ENCODE results near the gene INS. TPM values are rescaled to one million over a fixed set of nuclear protein-coding genes. Genes with fewer than 3 reads are reported as not detected.

Gene INS
- not detected in 2 replicates for total RNA-seq (ENCODE audit: low replicate concordance)

DNA sequence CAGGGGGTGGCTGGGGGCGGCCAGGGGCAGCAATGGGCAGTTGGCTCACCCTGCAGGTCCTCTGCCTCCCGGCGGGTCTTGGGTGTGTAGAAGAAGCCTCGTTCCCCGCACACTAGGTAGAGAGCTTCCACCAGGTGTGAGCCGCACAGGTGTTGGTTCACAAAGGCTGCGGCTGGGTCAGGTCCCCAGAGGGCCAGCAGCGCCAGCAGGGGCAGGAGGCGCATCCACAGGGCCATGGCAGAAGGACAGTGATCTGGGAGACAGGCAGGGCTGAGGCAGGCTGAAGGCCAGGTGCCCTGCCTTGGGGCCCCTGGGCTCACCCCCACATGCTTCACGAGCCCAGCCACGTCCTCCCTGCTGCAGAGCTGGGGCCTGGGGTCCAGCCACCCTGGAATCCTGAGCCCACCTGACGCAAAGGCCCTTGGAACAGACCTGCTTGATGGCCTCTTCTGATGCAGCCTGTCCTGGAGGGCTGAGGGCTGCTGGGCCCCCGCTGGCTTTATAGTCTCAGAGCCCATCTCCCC, at the start of gene INS:
Gene INS, minus strand, starts transcription at position 474 of the 524 bp plus-strand sequence. Its CDS starts 238 bp downstream, at position 236.
- TF ChIP-seq, protein P1, sequence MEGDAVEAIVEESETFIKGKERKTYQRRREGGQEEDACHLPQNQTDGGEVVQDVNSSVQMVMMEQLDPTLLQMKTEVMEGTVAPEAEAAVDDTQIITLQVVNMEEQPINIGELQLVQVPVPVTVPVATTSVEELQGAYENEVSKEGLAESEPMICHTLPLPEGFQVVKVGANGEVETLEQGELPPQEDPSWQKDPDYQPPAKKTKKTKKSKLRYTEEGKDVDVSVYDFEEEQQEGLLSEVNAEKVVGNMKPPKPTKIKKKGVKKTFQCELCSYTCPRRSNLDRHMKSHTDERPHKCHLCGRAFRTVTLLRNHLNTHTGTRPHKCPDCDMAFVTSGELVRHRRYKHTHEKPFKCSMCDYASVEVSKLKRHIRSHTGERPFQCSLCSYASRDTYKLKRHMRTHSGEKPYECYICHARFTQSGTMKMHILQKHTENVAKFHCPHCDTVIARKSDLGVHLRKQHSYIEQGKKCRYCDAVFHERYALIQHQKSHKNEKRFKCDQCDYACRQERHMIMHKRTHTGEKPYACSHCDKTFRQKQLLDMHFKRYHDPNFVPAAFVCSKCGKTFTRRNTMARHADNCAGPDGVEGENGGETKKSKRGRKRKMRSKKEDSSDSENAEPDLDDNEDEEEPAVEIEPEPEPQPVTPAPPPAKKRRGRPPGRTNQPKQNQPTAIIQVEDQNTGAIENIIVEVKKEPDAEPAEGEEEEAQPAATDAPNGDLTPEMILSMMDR (IDR thresholded peaks at IDR 0.05; ENCODE audit: insufficient read depth, low read length) = no peak
- no peak for DNase-seq (ENCODE audit: low read depth)
- no peak within 1 kb of the TSS for H3K4me3 ChIP-seq (ENCODE audit: low read depth, low read length)

DNA sequence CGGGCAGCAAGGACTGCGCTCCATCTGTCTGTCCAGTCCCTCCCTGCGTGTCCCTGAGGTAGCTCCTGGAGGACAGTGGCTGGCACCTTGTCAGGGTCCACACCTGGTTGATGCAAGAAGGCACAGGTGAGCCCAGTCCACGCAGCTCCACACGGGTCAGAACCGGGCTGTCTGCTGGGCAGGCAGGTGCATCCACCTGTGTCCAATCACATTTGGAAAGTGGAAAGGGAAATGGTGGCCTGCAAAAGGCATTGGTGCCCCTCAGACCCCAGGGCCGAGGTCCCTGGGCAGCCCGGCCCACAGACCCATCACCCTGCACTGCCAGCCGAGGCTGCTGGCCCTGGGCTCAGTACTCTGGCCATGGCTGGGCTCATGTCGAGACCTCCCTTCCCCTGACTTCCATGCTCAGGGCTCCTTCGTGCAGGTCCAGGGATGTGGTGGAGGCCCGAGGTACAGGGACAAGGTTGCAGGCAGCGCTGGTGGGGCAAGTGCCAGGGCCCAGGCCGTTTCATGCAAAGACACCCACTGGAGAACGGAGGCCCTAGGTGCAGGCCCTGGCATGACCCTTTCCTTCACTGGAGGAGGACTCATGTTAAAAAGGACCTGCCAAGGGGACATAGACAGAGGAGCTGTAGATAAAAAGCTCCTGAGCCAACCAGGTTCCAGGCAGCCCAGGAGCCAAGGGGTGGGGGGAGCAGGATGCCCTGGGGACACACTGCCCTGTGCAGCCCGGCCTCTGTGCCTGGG, 49.5 kb upstream of the INS start:
- TF ChIP-seq, protein P1 (IDR thresholded peaks at IDR 0.05; ENCODE audit: insufficient read depth, low read length) = no peak
- DNase-seq (ENCODE audit: low read depth) = no peak
- H3K4me3 ChIP-seq (ENCODE audit: low read depth, low read length) = no peak overlapping the region

DNA sequence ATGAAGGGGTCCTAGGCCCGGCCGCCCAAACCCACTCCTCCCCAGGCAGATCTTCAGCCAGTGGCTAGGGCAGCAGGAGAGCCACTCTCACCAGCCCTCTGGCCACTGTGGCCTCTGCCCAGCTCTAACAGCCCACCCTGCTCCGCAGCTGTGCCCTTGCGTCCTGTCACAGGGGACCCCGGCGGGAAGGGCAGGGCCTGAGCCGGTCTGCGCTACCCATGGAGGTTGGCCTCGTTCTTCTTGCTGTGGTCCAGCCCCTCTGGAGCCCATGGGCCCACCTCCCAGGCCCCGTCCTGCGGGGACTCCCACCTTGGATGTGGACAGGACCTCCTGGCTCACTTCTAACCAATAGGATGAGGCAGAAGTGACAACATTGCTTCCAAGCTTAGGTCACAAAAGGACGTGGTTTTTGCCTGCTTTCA, 48.9 kb upstream of the INS start:
- no peak overlapping the region for H3K4me3 ChIP-seq (ENCODE audit: low read depth, low read length)
- TF ChIP-seq, protein P1 (IDR thresholded peaks at IDR 0.05; ENCODE audit: insufficient read depth, low read length) = no peak
- no peak for DNase-seq (ENCODE audit: low read depth)

DNA sequence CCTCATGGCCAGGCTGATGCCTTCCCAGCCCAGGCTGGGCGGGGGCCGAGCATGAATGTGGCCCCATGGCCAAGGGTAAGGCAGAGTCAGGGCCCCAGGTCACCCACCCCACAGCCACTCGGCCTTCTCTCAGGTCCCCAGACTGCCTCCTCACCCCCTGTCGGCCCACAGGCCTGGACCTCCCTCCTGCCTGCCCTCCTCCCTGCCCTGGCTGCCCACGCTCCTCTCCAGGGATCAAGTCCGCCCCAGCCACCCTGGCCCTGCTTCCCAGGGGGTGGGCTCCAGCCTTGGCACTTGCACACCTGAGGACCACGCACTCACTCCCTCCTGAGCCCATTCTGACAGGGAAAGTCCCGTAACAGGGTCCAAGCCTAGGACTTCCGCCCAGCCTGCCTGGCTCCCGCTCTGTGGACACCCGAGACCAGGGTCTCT, 48.4 kb upstream of the INS start:
- TF ChIP-seq, protein P1 (IDR thresholded peaks at IDR 0.05; ENCODE audit: insufficient read depth, low read length) = no peak
- H3K4me3 ChIP-seq (ENCODE audit: low read depth, low read length) = no peak overlapping the region
- no peak for DNase-seq (ENCODE audit: low read depth)

DNA sequence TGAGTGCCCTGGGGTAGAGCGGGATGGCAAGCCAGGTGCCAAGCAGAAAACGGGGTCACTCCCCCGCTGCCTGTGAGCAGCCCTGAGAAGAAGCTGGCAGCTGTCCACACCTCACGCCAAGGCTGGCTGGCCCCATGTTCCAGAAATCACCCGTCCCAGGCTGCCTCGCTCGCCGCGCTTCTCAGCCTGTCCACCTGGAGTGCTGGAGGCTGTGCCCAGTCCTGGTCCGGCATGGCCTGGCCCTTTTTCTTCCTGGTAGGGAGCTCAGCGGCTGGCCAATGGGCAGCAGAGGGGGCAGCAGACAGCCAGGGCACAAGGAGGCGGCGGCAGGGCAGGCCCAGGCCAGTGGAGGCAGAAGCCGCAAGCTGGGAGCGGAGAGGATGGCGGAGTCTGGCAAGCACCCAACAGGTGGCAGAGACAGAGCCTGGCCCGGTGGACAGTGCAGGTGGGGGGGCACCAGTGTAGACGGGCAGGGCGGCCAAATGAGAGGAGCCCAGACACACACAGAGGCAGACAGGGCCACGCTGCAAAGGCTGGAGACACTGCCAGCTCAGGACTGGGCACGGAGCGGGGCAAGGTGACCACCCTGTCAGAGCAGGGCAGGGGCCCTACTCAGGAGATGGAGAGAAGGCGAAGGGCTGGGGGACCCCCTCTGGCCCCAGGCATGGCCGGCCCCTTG, 47.8 kb upstream of the INS start:
- DNase-seq (ENCODE audit: low read depth) = no peak
- TF ChIP-seq, protein P1 (IDR thresholded peaks at IDR 0.05; ENCODE audit: insufficient read depth, low read length) = no peak
- H3K4me3 ChIP-seq (ENCODE audit: low read depth, low read length) = no peak overlapping the region

DNA sequence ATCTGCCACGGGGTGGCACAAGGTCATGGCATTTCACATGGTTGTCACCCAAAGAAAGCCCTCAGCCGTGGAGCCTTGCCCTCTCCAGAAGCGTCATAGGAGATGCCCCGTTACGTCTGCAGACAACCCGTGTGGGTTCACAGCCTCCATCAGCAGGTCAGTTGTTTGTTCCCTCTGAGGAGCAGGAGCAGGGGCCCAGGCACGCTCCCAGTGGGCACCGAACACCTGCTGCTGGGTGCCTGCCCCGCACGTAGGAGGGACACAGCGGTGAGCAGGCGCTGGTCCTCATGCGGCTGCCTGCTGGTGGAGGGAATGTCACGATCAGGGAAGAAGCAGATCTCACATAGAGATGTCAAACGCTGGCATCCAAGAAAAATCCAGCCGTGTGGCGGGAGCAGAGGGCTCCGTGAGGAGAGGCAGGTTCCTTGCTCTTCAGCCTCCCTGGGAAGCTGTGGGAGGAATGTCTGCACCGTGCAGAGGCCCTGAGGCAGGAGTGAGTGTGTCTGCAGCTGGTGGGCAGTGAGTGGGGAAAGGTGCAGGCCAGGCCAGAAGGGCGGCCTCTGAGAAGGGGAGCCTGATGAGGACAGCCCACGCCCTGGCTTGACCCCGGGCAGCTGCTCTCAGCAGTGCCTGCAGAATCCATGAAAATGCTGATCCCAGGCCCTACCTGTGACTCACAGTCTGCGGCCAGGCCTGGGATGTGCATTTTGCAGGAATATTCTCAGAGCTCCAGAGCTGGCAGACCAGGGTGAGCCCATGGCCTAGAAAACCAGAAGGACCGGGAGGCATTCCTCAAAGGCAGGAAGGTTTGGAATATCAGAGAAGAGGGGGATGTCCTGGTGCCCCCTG, 47.0 kb upstream of the INS start:
- no peak overlapping the region for H3K4me3 ChIP-seq (ENCODE audit: low read depth, low read length)
- no peak for DNase-seq (ENCODE audit: low read depth)
- TF ChIP-seq, protein P1 (IDR thresholded peaks at IDR 0.05; ENCODE audit: insufficient read depth, low read length) = no peak
